Measurements from ENCODE around the gene CDYL. TPM values are rescaled to one million over a fixed set of nuclear protein-coding genes. Genes with fewer than 3 reads are reported as not detected.
A peak's percentile ranks its signal among the peaks of the same experiment; 100 is the strongest.

CDYL gene
- total and polyA plus RNA-seq, 2 donors: 10.4 to 56.0 TPM

- WGBS: 87% methylated on average over 8 of the region's 8 CpGs
- DNase-seq (ENCODE audit: low read depth in 6 of 9, low spot score in 9 of 9): no peak
- no peaks in the 10 kb centered on the region for H3K36me3 ChIP-seq (ENCODE audit: control insufficient read depth in 2 of 2, insufficient read depth in 2 of 2, low read length in 1 of 2)
- no peaks in the 10 kb centered on the region for H3K4me1 ChIP-seq (ENCODE audit: control insufficient read depth in 2 of 2, insufficient read depth in 2 of 2, low read length in 2 of 2)
- H3K27me3 ChIP-seq (ENCODE audit: control insufficient read depth in 2 of 2, insufficient read depth in 1 of 2, low read length in 1 of 2): no peaks in the 10 kb centered on the region
- no peaks in the 10 kb centered on the region for H3K9me3 ChIP-seq (ENCODE audit: control insufficient read depth in 2 of 2, insufficient read depth in 1 of 2, low read length in 1 of 2)
- H3K4me3 ChIP-seq (ENCODE audit: low read length in 2 of 2): no peak overlapping the region
- no peak overlapping the region for H3K27ac ChIP-seq (ENCODE audit: low read depth in 1 of 2, low read length in 1 of 2)
These were observed 189.6 kb downstream of the CDYL start for GRCh38 chr6:4965562-4966389.

- no peak overlapping the region for H3K27ac ChIP-seq (ENCODE audit: low read depth in 1 of 2, low read length in 1 of 2)
- no peak overlapping the region for H3K4me3 ChIP-seq (ENCODE audit: low read length in 2 of 2)
- no peak for DNase-seq (ENCODE audit: low read depth in 6 of 9, low spot score in 9 of 9)
- no peaks in the 10 kb centered on the region for H3K4me1 ChIP-seq (ENCODE audit: control insufficient read depth in 2 of 2, insufficient read depth in 2 of 2, low read length in 2 of 2)
- WGBS: 96% methylated on average over 5 of the region's 5 CpGs
- no peaks in the 10 kb centered on the region for H3K36me3 ChIP-seq (ENCODE audit: control insufficient read depth in 2 of 2, insufficient read depth in 2 of 2, low read length in 1 of 2)
- no peaks in the 10 kb centered on the region for H3K27me3 ChIP-seq (ENCODE audit: control insufficient read depth in 2 of 2, insufficient read depth in 1 of 2, low read length in 1 of 2)
- no peaks in the 10 kb centered on the region for H3K9me3 ChIP-seq (ENCODE audit: control insufficient read depth in 2 of 2, insufficient read depth in 1 of 2, low read length in 1 of 2)
These were observed 191.3 kb downstream of the CDYL start for GRCh38 chr6:4967301-4968030.

GRCh38 chr6:4969609-4970285, 193.5 kb downstream of the CDYL start:
- Histone ChIP-seq H3K4me1 (ENCODE audit: control insufficient read depth in 2 of 2, insufficient read depth in 2 of 2, low read length in 2 of 2) (no peaks in the 10 kb centered on the region), H3K27me3 (ENCODE audit: control insufficient read depth in 2 of 2, insufficient read depth in 1 of 2, low read length in 1 of 2) (no peaks in the 10 kb centered on the region), H3K27ac (ENCODE audit: low read depth in 1 of 2, low read length in 1 of 2) (no peak overlapping the region), H3K36me3 (ENCODE audit: control insufficient read depth in 2 of 2, insufficient read depth in 2 of 2, low read length in 1 of 2) (no peaks in the 10 kb centered on the region), H3K4me3 (ENCODE audit: low read length in 2 of 2) (no peak overlapping the region), H3K9me3 (ENCODE audit: control insufficient read depth in 2 of 2, insufficient read depth in 1 of 2, low read length in 1 of 2) (no peaks in the 10 kb centered on the region)
- 94% methylated on average over 8 of the region's 8 CpGs for WGBS
- DNase-seq (ENCODE audit: low read depth in 6 of 9, low spot score in 9 of 9): no peak

GRCh38 chr6:4970739-4971395, 194.7 kb downstream of the CDYL start:
- Histone ChIP-seq H3K27ac (ENCODE audit: low read depth in 1 of 2, low read length in 1 of 2) (no peak overlapping the region), H3K4me3 (ENCODE audit: low read length in 2 of 2) (no peak overlapping the region), H3K36me3 (ENCODE audit: control insufficient read depth in 2 of 2, insufficient read depth in 2 of 2, low read length in 1 of 2) (no peaks in the 10 kb centered on the region), H3K9me3 (ENCODE audit: control insufficient read depth in 2 of 2, insufficient read depth in 1 of 2, low read length in 1 of 2) (no peaks in the 10 kb centered on the region), H3K27me3 (ENCODE audit: control insufficient read depth in 2 of 2, insufficient read depth in 1 of 2, low read length in 1 of 2) (no peaks in the 10 kb centered on the region), H3K4me1 (ENCODE audit: control insufficient read depth in 2 of 2, insufficient read depth in 2 of 2, low read length in 2 of 2) (no peaks in the 10 kb centered on the region)
- DNase-seq (ENCODE audit: low read depth in 6 of 9, low spot score in 9 of 9): no peak
- WGBS: 92% methylated on average over 9 of the region's 9 CpGs

GRCh38 chr6:4971851-4972250, 195.6 kb downstream of the CDYL start:
- no peak overlapping the region for H3K27ac ChIP-seq (ENCODE audit: low read depth in 1 of 2, low read length in 1 of 2)
- WGBS: 96% methylated on average over 7 of the region's 7 CpGs
- H3K4me3 ChIP-seq (ENCODE audit: low read length in 2 of 2): no peak overlapping the region
- no peaks in the 10 kb centered on the region for H3K36me3 ChIP-seq (ENCODE audit: control insufficient read depth in 2 of 2, insufficient read depth in 2 of 2, low read length in 1 of 2)
- H3K27me3 ChIP-seq (ENCODE audit: control insufficient read depth in 2 of 2, insufficient read depth in 1 of 2, low read length in 1 of 2): no peaks in the 10 kb centered on the region
- no peaks in the 10 kb centered on the region for H3K4me1 ChIP-seq (ENCODE audit: control insufficient read depth in 2 of 2, insufficient read depth in 2 of 2, low read length in 2 of 2)
- no peak for DNase-seq (ENCODE audit: low read depth in 6 of 9, low spot score in 9 of 9)
- H3K9me3 ChIP-seq (ENCODE audit: control insufficient read depth in 2 of 2, insufficient read depth in 1 of 2, low read length in 1 of 2): no peaks in the 10 kb centered on the region

GRCh38 chr6:4972438-4972837, 196.2 kb downstream of the CDYL start:
- H3K4me1 ChIP-seq (ENCODE audit: control insufficient read depth in 2 of 2, insufficient read depth in 2 of 2, low read length in 2 of 2): no peaks in the 10 kb centered on the region
- no peaks in the 10 kb centered on the region for H3K9me3 ChIP-seq (ENCODE audit: control insufficient read depth in 2 of 2, insufficient read depth in 1 of 2, low read length in 1 of 2)
- no peaks in the 10 kb centered on the region for H3K36me3 ChIP-seq (ENCODE audit: control insufficient read depth in 2 of 2, insufficient read depth in 2 of 2, low read length in 1 of 2)
- no peaks in the 10 kb centered on the region for H3K27me3 ChIP-seq (ENCODE audit: control insufficient read depth in 2 of 2, insufficient read depth in 1 of 2, low read length in 1 of 2)
- H3K4me3 ChIP-seq (ENCODE audit: low read length in 2 of 2): no peak overlapping the region
- no peak overlapping the region for H3K27ac ChIP-seq (ENCODE audit: low read depth in 1 of 2, low read length in 1 of 2)
- DNase-seq (ENCODE audit: low read depth in 6 of 9, low spot score in 9 of 9): no peak
- WGBS: 90% methylated on average over 10 of the region's 10 CpGs

GRCh38 chr6:4973415-4973814, 197.2 kb downstream of the CDYL start:
- 96% methylated on average over 13 of the region's 13 CpGs for WGBS
- Histone ChIP-seq H3K36me3 (ENCODE audit: control insufficient read depth in 2 of 2, insufficient read depth in 2 of 2, low read length in 1 of 2) (no peaks in the 10 kb centered on the region), H3K9me3 (ENCODE audit: control insufficient read depth in 2 of 2, insufficient read depth in 1 of 2, low read length in 1 of 2) (no peaks in the 10 kb centered on the region), H3K4me3 (ENCODE audit: low read length in 2 of 2) (no peak overlapping the region), H3K27me3 (ENCODE audit: control insufficient read depth in 2 of 2, insufficient read depth in 1 of 2, low read length in 1 of 2) (no peaks in the 10 kb centered on the region), H3K4me1 (ENCODE audit: control insufficient read depth in 2 of 2, insufficient read depth in 2 of 2, low read length in 2 of 2) (no peaks in the 10 kb centered on the region), H3K27ac (ENCODE audit: low read depth in 1 of 2, low read length in 1 of 2) (no peak overlapping the region)
- DNase-seq (ENCODE audit: low read depth in 6 of 9, low spot score in 9 of 9): no peak

- no peaks in the 10 kb centered on the region for H3K27me3 ChIP-seq (ENCODE audit: control insufficient read depth in 2 of 2, insufficient read depth in 1 of 2, low read length in 1 of 2)
- no peaks in the 10 kb centered on the region for H3K9me3 ChIP-seq (ENCODE audit: control insufficient read depth in 2 of 2, insufficient read depth in 1 of 2, low read length in 1 of 2)
- no peaks in the 10 kb centered on the region for H3K36me3 ChIP-seq (ENCODE audit: control insufficient read depth in 2 of 2, insufficient read depth in 2 of 2, low read length in 1 of 2)
- no peaks in the 10 kb centered on the region for H3K4me1 ChIP-seq (ENCODE audit: control insufficient read depth in 2 of 2, insufficient read depth in 2 of 2, low read length in 2 of 2)
- peak in 1 of 9 donors; percentile 8 for DNase-seq (ENCODE audit: low read depth in 6 of 9, low spot score in 9 of 9)
- WGBS: 91% methylated on average over 14 of the region's 14 CpGs
- H3K4me3 ChIP-seq (ENCODE audit: low read length in 2 of 2): no peak overlapping the region
- peak overlapping the region in 1 of 2 donors; percentile 63 for H3K27ac ChIP-seq (ENCODE audit: low read depth in 1 of 2, low read length in 1 of 2)
These were observed 198.0 kb downstream of the CDYL start for GRCh38 chr6:4973982-4974745.

Measured in thymus (tissue), 11 donors.